ENCODE measurements around the gene IGSF23. TPM values are rescaled to one million over a fixed set of nuclear protein-coding genes. Genes with fewer than 3 reads are reported as not detected.
"Not testable (repeated sequence)": the region's sequence is repeated elsewhere in the genome, so short reads cannot be mapped to it uniquely, and the experiment has no call there.

IGSF23 gene
- polyA plus RNA-seq, 2 donors: not detected

GRCh38 chr19:44681992-44682790 is 68.8 kb downstream of the IGSF23 start:
- no peak overlapping the region for H3K27ac ChIP-seq (ENCODE audit: low read depth in 2 of 2, low read length in 1 of 2)
- no peaks in the 10 kb centered on the region for H3K27me3 ChIP-seq (ENCODE audit: control insufficient read depth in 1 of 2, insufficient read depth in 2 of 2, low read length in 2 of 2)
- peaks cover 0 to 7% of the 10 kb centered on the region in 2 donors for H3K36me3 ChIP-seq (ENCODE audit: control insufficient read depth in 2 of 2, insufficient read depth in 2 of 2, low read length in 1 of 2)
- H3K4me1 ChIP-seq (ENCODE audit: control insufficient read depth in 2 of 2, insufficient read depth in 2 of 2, low read length in 1 of 2): peaks cover 0 to 4% of the 10 kb centered on the region in 2 donors
- 83 to 86% methylated on average over 15 of the region's 15 CpGs for WGBS, 2 donors
- no peak overlapping the region for H3K4me3 ChIP-seq (ENCODE audit: low read depth in 1 of 2, low read length in 2 of 2)
- no peaks in the 10 kb centered on the region for H3K9me3 ChIP-seq (ENCODE audit: control insufficient read depth in 2 of 2, insufficient read depth in 1 of 2, low read depth in 1 of 2, low read length in 1 of 2)

- peaks cover 0 to 7% of the 10 kb centered on the region in 2 donors for H3K36me3 ChIP-seq (ENCODE audit: control insufficient read depth in 2 of 2, insufficient read depth in 2 of 2, low read length in 1 of 2)
- no peaks in the 10 kb centered on the region for H3K9me3 ChIP-seq (ENCODE audit: control insufficient read depth in 2 of 2, insufficient read depth in 1 of 2, low read depth in 1 of 2, low read length in 1 of 2)
- WGBS, 2 donors: 87 to 94% methylated on average over 2 of the region's 2 CpGs
Observed at GRCh38 chr19:44682807-44683206, 69.4 kb downstream of the IGSF23 start.

GRCh38 chr19:44683434-44684210 is 70.3 kb downstream of the IGSF23 start:
- H3K4me1 ChIP-seq (ENCODE audit: control insufficient read depth in 2 of 2, insufficient read depth in 2 of 2, low read length in 1 of 2): peaks cover 0 to 4% of the 10 kb centered on the region in 2 donors
- no peak overlapping the region for H3K27ac ChIP-seq (ENCODE audit: low read depth in 2 of 2, low read length in 1 of 2)
- no peaks in the 10 kb centered on the region for H3K9me3 ChIP-seq (ENCODE audit: control insufficient read depth in 2 of 2, insufficient read depth in 1 of 2, low read depth in 1 of 2, low read length in 1 of 2)
- H3K27me3 ChIP-seq (ENCODE audit: control insufficient read depth in 1 of 2, insufficient read depth in 2 of 2, low read length in 2 of 2): no peaks in the 10 kb centered on the region
- 74 to 77% methylated on average over 8 to 9 of the region's 9 CpGs for WGBS, 2 donors
- H3K4me3 ChIP-seq (ENCODE audit: low read depth in 1 of 2, low read length in 2 of 2): no peak overlapping the region
- H3K36me3 ChIP-seq (ENCODE audit: control insufficient read depth in 2 of 2, insufficient read depth in 2 of 2, low read length in 1 of 2): peaks cover 0 to 7% of the 10 kb centered on the region in 2 donors

More at GRCh38 chr19:44682807-44683206, 69.4 kb downstream of the IGSF23 start:
- H3K4me3 ChIP-seq (ENCODE audit: low read depth in 1 of 2, low read length in 2 of 2): no peak overlapping the region
- no peaks in the 10 kb centered on the region for H3K27me3 ChIP-seq (ENCODE audit: control insufficient read depth in 1 of 2, insufficient read depth in 2 of 2, low read length in 2 of 2)
- peaks cover 0 to 4% of the 10 kb centered on the region in 2 donors for H3K4me1 ChIP-seq (ENCODE audit: control insufficient read depth in 2 of 2, insufficient read depth in 2 of 2, low read length in 1 of 2)
- H3K27ac ChIP-seq (ENCODE audit: low read depth in 2 of 2, low read length in 1 of 2): no peak overlapping the region

- H3K27me3 ChIP-seq (ENCODE audit: control insufficient read depth in 1 of 2, insufficient read depth in 2 of 2, low read length in 2 of 2); H3K4me3 ChIP-seq (ENCODE audit: low read depth in 1 of 2, low read length in 2 of 2); H3K4me1 ChIP-seq (ENCODE audit: control insufficient read depth in 2 of 2, insufficient read depth in 2 of 2, low read length in 1 of 2); H3K9me3 ChIP-seq (ENCODE audit: control insufficient read depth in 2 of 2, insufficient read depth in 1 of 2, low read depth in 1 of 2, low read length in 1 of 2); H3K36me3 ChIP-seq (ENCODE audit: control insufficient read depth in 2 of 2, insufficient read depth in 2 of 2, low read length in 1 of 2): not testable (repeated sequence)
- H3K27ac ChIP-seq (ENCODE audit: low read depth in 2 of 2, low read length in 1 of 2): peak overlapping the region in 1 of 2 donors; percentile 77
- 87 to 94% methylated on average over 3 of the region's 3 CpGs for WGBS, 2 donors
Observed at GRCh38 chr19:44684396-44684795, 71.0 kb downstream of the IGSF23 start.

- Histone ChIP-seq H3K27me3 (ENCODE audit: control insufficient read depth in 1 of 2, insufficient read depth in 2 of 2, low read length in 2 of 2) (no peaks in the 10 kb centered on the region), H3K4me3 (ENCODE audit: low read depth in 1 of 2, low read length in 2 of 2) (no peak overlapping the region), H3K27ac (ENCODE audit: low read depth in 2 of 2, low read length in 1 of 2) (peak overlapping the region; percentile 32 to 77), H3K9me3 (ENCODE audit: control insufficient read depth in 2 of 2, insufficient read depth in 1 of 2, low read depth in 1 of 2, low read length in 1 of 2) (no peaks in the 10 kb centered on the region), H3K36me3 (ENCODE audit: control insufficient read depth in 2 of 2, insufficient read depth in 2 of 2, low read length in 1 of 2) (peaks cover 0 to 7% of the 10 kb centered on the region in 2 donors), H3K4me1 (ENCODE audit: control insufficient read depth in 2 of 2, insufficient read depth in 2 of 2, low read length in 1 of 2) (peaks cover 0 to 8% of the 10 kb centered on the region in 2 donors)
- 32 to 37% methylated on average over 25 of the region's 25 CpGs for WGBS, 2 donors
Observed at GRCh38 chr19:44684892-44685863, 71.8 kb downstream of the IGSF23 start.

- no peaks in the 10 kb centered on the region for H3K9me3 ChIP-seq (ENCODE audit: control insufficient read depth in 2 of 2, insufficient read depth in 1 of 2, low read depth in 1 of 2, low read length in 1 of 2)
- no peak overlapping the region for H3K4me3 ChIP-seq (ENCODE audit: low read depth in 1 of 2, low read length in 2 of 2)
- peaks cover 0 to 8% of the 10 kb centered on the region in 2 donors for H3K4me1 ChIP-seq (ENCODE audit: control insufficient read depth in 2 of 2, insufficient read depth in 2 of 2, low read length in 1 of 2)
- WGBS, 2 donors: 69 to 76% methylated on average over 4 of the region's 4 CpGs
- no peaks in the 10 kb centered on the region for H3K27me3 ChIP-seq (ENCODE audit: control insufficient read depth in 1 of 2, insufficient read depth in 2 of 2, low read length in 2 of 2)
- H3K27ac ChIP-seq (ENCODE audit: low read depth in 2 of 2, low read length in 1 of 2): no peak overlapping the region
- peaks cover 0 to 7% of the 10 kb centered on the region in 2 donors for H3K36me3 ChIP-seq (ENCODE audit: control insufficient read depth in 2 of 2, insufficient read depth in 2 of 2, low read length in 1 of 2)
Observed at GRCh38 chr19:44685877-44686276, 72.5 kb downstream of the IGSF23 start.

Other genes with a start within 250 kb of the IGSF23 start
- gene ZNF285, start 212.0 kb upstream of the IGSF23 start, polyA plus RNA-seq: under 1 TPM; 0.64 to 0.65 TPM
- 1 to 10 TPM; 1.4 to 1.5 TPM for gene ZNF229, start 165.1 kb upstream of the IGSF23 start, polyA plus RNA-seq
- gene ZNF180, start 113.0 kb upstream of the IGSF23 start, polyA plus RNA-seq: 1 to 10 TPM; 2.6 to 3.0 TPM
- not detected for gene CEACAM20, start 83.9 kb upstream of the IGSF23 start, polyA plus RNA-seq
- 10 to 100 TPM in 1 of 2 donors, 1 to 10 TPM in 1; 9.5 to 10.2 TPM for gene PVR, start 30.3 kb downstream of the IGSF23 start, polyA plus RNA-seq
- gene CEACAM19, start 57.9 kb downstream of the IGSF23 start, polyA plus RNA-seq: 1 to 10 TPM; 5.6 to 7.5 TPM
- gene CEACAM16, start 85.6 kb downstream of the IGSF23 start, polyA plus RNA-seq: under 1 TPM in 1 of 2 donors, not detected in 1; 0.16 TPM
- gene BCL3, start 135.1 kb downstream of the IGSF23 start, polyA plus RNA-seq: 100 to 1,000 TPM in 1 of 2 donors, 10 to 100 TPM in 1; 64.5 to 107 TPM
- gene CBLC, start 164.3 kb downstream of the IGSF23 start, polyA plus RNA-seq: 10 to 100 TPM; 35.0 to 39.4 TPM
- gene BCAM, start 195.5 kb downstream of the IGSF23 start, polyA plus RNA-seq: 10 to 100 TPM; 18.0 to 22.1 TPM
- gene NECTIN2, start 232.7 kb downstream of the IGSF23 start, polyA plus RNA-seq: 10 to 100 TPM; 58.7 to 60.9 TPM